Left cardiac atrium (tissue), 4 donors: Measurements from ENCODE around the gene CIRBP. TPM values are rescaled to one million over a fixed set of nuclear protein-coding genes. Genes with fewer than 3 reads are reported as not detected.

Experiments
- ATAC-seq, 2 donors: fragments of 200-7000 bp; cut with Tn5 transposase; one replicate each; pipeline ENCODE4 v1.9.1; 2020; ENCODE audit warnings: mild to moderate bottlenecking in 2 of 2, moderate library complexity in 2 of 2
- DNase-seq: peaks from one replicate; pipeline ENCODE4 v3.0.0-alpha.2; 2020
- intact Hi-C, 2 donors: fragments of 100-400 bp; cut with DNase I; formaldehyde crosslinking; loops; one replicate each; pipeline versions ENCODE4 v1.14.1 to v1.15.1; 2022 to 2023
- total RNA-seq, 2 donors: library from RNA; stranded (reverse); fragmentation: NEBNext Ultra II Directional; extraction: Animal tissue kit (Norgen Biotek cat#: 25700); gene quantifications; one replicate each; pipeline ENCODE4 v1.2.1, GENCODE V29; 2021
- donor health status: DM: no; HTN: yes; CAD: no.
- donor health status: DM: no; HTN: yes; CAD: no; lungs with severe emphysema.
- donor health status: DM: yes; HTN: yes; CAD: no.
- donor health status: Dilated cardiomyopathy.

The CIRBP gene
- total RNA-seq, 2 donors from 2014 or later = 229 to 379 TPM

DNA sequence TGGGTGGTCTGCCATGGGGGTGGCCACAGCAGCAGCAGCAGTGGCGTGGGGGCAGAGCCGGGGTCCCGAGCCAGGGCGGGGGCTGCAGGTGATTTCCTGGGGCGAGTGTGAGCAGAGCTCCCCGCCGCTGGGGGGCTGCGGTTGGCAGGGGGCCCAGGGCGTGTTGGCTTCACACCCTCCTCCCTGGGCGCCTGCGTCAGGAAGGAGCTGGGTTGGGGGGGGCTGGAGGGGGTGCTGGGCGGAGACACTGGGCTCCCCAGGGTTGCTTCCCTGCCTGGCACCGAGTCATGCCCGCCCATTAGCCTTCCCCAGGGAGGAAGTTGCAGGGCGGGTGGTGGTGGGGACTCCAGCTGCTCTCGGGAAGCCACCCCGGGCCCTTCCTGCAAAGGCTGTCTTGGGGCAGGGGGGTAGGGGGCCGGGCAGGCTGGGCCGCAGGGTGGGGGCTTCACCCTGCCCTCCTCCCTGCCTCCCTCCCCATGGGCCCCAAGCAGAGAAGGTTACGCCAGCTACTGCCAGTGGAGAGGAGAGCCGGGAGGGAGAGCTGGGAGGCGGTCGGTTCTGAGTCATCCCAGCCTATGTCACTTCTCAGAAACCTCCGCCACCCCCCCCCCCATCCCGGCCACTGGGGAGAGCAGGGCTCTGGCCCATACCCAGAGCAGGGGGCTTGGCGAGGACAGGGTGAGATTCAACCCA, 16.2 kb upstream of the CIRBP start:
- intact Hi-C loops = no loop called here
- peak; percentile 94 for DNase-seq
- peak; percentile 34 to 58 for ATAC-seq

DNA sequence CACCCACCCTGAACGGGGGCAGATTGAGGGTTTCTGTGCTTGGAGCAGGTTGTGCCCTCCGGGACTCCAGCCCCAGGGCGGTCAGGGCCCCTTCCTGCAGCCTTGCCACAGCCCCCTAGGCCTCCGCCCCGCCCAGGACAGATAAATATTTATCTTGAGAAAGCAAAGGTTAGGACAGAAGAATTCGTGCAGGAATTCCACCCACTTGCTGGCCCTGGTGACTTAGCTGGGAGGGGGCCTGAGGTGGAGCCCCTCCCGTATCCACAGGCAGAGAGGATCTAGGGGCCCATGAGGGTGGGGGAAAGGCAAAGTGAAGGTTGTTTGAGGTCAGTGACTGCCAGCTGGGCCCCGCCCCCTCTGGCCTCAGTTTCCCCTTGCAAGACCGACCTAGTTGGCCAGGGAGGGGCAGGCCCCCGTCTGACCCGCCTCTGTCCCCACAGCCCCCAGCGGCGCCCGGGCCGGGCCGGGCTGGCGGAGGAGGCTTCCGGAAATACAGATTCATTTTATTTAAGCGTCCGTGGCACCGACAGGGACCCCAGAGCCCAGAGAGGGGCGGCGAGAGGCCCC, 15.5 kb upstream of the CIRBP start:
- no peak for ATAC-seq
- intact Hi-C loops = no loop called here
- DNase-seq = no peak

DNA sequence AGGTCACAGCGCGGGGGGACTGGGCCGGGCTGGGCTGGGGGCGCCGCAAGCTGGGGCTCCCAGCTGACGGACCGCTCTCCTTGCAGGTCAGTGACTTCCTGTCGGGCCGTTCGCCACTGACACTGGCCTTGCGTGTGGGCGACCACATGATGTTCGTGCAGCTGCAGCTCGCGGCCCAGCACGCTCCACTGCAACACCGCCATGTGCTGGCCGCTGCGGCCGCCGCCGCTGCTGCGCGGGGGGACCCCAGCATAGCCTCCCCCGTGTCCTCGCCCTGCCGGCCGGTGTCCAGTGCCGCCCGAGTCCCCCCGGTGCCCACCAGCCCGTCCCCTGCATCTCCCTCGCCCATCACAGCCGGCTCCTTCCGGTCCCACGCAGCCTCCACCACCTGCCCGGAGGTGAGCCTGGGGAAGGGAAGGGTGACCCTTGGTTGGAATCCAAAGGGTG, 15.0 kb upstream of the CIRBP start:
- intact Hi-C loops = no loop called here
- DNase-seq (no peak), ATAC-seq (no peak)

DNA sequence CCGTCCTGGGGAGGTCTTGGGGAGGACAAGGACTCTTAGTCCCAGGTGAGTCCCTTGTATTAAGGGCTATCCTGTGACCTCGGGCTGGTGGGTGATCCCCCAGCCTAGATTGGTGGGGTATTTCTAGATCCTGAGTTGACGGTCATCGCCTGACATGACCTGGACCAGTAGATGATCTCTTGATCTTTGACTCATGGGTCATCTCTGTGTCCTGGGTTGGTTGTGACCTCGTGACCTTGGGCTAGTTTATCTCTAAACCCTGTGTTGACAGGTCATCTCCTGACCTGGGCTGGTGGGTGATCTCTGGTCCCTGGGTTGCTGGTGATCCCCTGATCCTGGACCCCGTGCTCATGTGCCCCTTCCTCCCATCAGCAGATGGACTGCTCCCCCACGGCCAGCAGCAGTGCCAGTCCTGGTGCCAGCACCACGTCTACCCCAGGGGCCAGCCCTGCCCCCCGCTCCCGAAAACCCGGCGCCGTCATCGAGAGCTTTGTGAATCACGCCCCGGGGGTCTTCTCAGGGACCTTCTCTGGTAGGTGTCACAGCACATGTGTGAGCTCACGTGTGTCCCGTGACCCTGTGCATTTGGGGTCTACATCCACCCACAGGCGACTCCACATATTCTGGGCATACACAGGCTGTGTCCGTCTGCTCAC, 14.5 kb upstream of the CIRBP start:
- DNase-seq (no peak), ATAC-seq (no peak)
- intact Hi-C loops = no loop called here

DNA sequence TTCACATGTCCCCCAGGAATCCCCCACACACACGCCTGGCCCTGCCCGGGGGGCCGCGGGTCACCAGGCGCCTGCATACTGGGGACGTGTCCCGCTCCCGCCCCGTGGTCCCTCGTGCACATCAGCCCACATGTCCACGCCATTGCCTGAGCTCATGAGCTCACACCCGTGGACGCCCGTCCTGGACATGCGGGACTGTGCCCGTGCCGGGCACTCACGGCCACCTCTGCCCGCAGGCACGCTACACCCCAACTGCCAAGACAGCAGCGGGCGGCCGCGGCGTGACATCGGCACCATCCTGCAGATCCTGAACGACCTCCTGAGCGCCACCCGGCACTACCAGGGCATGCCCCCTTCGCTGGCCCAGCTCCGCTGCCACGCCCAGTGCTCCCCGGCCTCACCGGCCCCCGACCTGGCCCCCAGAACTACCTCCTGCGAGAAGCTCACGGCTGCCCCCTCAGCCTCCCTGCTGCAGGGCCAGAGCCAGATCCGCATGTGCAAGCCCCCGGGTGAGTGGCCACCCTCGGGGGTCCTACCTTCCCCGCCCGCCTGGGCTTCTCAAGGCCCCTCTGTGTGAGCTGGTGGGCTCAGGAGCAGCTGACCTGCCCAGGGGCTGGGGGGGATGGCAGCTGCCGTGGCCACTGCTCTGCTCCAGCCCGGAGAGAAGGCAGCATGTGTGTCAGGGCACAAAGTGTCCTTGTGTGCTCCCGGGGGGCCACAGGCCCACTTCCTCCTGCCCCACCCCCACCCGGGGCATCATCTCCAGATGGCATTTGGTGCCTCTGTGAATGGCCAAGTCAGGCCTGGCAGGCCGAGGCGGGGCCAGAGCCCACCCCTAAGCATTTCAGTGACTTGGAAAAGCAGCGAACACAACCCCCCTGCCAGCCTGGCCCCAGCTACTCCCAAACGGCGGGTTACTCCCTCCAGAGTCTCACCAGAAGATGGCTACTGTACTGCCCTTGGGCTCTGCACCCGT, 13.7 kb upstream of the CIRBP start:
- intact Hi-C loops = no loop called here
- DNase-seq (no peak), ATAC-seq (no peak)

DNA sequence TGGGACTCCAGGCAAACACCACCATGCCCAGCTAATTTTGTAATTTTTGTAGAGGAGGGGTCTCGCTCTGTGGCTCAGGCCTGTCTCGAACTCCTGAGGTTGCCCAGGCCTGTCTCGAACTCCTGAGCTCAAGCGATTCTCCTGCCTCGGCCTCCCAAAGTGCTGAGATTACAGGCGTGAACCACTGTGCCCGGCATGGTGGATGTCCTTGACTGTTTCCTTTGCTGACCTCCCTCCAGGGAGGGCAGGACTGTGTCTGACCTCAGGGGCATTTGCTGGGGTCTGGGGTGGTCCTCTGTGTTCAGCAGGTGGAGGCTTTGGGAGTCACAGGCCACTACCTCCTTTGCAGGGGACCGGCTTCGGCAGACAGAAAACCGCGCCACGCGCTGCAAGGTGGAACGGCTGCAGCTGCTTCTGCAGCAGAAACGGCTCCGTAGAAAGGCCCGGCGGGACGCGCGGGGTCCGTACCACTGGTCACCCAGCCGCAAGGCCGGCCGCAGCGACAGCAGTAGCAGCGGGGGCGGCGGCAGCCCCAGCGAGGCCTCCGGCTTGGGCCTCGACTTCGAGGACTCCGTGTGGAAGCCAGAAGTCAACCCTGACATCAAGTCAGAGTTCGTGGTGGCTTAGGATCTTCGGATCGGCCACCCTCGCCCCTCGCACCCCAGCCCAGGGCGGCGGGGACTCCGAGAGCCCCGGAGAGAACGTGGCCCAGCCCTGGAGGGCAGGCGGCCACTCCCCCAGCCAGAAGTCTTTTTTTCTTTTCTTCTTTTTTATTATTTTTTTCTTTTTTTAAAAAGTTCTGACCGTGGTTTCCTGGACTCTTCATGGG, 12.3 kb upstream of the CIRBP start:
- DNase-seq = no peak
- intact Hi-C loops = no loop called here
- ATAC-seq = no peak

DNA sequence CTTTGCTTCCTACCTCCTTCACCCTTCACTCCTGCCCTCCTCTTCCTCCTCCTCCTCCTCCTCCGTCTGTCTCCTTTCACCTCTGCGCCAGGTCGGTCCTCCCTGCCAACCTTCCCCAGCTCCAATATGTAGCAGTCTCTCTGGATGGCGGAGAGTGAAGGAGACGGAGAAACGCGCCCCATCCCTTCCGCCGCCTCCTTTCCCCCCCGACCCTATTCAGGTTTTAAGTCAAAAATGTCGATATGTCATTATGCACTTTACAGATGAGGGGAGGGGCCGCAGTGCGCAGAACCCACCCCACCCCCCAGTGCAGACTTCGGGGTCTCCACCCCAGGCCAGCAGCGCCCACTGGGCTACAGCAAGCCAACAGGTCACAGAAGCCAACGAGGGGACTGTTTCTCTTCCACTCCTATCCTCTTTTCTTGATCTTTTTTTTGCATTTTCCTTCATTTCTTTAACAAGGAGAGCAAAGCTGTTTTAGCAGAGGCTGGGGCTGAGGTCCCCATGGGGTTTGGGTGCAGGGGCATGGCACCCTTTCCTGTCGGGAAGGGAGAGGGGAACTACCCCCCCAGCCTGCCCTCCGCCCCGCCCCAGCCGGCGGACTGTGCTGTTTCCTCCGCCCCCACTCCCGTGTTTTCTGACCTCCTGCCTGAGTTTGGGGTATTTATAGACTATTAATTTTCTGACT, 11.5 kb upstream of the CIRBP start:
- intact Hi-C loops = no loop called here
- DNase-seq (no peak), ATAC-seq (no peak)

DNA sequence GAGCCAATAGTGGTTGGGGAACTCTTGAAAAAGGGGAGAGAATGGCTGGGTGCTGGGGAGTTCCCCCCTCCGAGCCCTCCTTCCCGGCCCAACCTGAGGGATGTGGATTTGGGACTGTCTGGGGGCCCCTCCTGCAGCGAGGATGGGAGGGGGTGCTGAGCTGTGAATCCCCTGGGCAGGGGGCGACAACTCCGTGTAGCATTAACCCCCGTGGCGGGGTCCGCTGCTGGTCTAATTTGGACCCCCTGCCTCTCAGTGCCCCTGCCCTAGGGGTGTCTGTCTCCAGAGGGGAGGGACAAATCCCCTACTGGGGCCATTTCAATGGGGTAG, 11.0 kb upstream of the CIRBP start:
- intact Hi-C loops = no loop called here
- DNase-seq = no peak
- no peak for ATAC-seq

DNA sequence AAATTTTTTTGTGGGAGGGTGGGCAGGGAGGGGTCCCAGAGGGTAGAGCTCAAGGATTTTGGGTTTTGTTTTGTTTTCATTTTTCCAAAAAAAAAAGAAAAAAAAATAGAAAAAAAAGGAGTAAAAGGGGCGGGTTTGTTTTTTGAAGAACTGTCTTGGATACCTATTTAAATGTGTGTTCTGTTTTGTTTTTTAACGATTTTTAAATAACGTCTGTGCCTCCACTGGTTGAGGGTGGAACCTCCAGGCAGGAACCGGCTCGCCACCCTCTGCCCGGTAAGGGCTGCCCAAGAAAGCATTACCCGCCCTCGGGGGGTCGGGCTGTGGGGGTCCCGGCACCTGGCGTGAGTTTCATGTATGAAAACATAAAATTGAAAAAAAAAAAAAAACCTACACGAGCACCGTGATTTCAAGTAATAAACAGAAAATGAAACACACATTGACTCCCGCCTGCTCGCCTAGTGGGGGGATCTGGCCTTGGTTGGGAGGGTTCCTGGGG, 10.4 kb upstream of the CIRBP start:
- no peak for ATAC-seq
- intact Hi-C loops = no loop called here
- DNase-seq = no peak

DNA sequence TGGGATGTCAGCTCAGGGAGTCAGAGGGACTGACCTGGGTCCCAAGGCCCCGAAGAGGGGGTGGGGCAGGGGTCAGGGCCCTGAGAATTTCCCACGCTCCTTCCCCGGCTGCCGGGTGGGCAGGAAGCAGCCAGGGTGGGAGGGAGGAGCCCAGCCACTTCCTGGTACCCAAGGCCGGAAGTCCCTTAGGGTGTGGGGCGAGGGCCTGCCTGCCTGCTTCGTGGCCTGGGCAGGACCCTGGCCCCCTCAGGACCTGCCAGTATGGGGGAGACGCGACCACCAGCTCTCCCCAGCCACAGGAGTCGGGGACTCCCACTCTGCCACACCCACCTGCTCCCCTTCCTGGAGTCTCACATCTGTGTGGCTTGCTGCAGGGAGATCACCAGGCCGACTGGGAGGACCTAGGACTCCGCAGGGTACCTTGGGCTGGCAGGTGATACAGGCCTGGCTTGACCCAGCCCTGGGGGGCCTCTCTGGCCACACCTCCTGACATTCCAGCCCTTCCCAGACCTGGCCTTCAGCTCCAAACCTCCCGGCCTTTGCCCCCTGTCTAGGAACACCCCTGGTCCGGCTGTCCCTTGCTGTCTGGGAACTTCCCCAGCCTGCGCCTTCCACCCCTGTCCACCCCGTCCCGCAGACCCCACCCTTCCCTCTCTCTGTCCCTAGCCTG, 9.8 kb upstream of the CIRBP start:
- DNase-seq (peak; percentile 87), ATAC-seq (peak; percentile 7 to 11)
- intact Hi-C loops = no loop called here

DNA sequence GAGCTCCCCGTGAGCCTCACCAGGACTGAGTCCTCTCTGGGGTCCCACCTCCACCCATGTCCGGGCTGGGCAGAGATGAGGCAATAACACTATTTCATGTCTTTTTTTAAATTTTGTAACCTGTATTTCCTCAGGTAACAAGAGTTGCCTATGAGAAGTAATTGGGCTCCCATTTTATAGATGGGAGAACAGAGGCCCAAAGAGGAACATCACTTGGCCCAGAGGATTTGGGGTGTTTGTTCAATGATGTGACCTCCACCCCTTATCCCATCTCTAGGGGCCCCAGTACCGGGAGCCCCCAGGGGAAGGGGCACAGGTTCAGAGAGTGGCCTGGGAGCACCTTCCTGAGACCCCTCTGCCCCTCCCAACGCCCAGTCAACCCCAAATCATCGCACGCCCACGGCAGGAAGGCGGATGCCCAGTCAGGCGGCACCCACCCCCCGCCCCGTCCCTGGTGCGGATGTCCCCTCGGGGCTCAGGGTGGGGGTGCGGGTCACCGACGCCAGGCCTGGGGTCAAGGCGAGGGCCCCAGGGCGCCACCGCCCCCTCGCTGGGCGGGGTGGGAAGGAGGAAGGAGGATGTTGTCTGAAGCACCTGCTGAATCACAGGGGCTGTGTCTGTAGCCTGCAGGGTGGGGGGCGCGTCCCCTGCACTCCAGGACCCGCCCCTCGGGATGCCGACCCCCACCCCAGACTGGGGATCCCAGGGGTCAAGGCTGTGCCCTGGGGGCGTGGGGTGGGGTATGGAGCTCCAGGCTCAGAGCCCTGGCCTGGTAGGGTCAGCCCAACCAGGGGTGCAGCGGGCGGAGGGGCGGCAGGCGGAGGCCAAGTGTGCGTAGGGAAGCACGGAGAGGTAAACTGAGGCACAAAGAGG, 9.0 kb upstream of the CIRBP start:
- DNase-seq = peak; percentile 61
- peak; percentile 1 to 3 for ATAC-seq
- intact Hi-C loops = no loop called here

DNA sequence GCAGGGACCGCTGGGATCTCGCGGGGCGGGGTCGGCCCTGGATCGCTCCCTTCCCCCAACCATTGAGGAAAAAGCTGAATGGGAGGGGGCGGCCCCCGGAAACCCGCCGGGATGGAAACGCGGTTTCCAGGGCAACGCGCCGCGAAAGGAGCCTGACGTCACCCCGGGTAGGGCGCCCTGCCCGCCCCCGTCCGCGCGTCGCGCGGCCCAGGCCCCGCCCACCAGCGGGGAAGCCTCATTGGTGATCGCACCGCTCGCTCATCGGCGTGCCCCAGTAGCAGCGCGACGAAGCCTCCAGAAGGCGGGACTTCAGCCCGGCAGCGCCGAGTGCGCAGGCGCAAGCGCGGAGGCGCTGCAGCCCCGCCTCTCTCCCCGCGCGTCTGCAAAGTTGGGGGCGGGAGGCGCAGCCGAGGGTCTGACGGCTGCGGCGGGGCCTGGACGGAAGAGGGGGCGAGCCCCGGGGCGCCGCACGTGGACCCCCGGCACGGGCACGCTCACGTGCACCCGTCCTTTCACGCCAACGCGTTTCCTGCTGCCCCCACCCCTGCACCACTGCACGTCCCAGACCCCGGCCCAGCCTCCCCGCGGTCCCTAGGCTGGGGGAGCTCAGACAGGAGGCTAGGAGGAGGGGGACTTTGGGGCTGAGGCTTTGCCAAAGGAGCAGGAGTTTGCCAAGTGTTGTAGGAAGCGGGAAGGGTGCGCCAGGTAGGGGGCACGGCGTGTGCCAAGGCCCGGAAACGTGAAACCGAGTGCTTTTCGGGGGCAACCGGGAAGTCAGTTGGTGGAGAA, 8.2 kb upstream of the CIRBP start:
- ATAC-seq = peak; percentile 81 to 91
- DNase-seq = peak; percentile 97
- intact Hi-C loops = no loop called here

DNA sequence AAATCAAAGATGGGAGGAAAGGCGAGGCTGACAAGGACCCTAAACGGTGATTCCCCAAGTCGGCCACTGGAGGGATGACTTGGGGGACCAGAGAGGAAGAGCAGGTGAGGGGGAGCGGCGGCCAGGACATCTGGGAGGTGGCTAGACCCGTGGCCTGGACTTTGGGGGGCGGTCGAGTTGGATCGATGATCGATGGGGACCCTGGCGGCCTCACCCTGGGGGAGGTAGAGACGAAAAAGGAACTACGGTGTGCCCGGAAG, 7.7 kb upstream of the CIRBP start:
- ATAC-seq (no peak), DNase-seq (no peak)
- intact Hi-C loops = no loop called here

DNA sequence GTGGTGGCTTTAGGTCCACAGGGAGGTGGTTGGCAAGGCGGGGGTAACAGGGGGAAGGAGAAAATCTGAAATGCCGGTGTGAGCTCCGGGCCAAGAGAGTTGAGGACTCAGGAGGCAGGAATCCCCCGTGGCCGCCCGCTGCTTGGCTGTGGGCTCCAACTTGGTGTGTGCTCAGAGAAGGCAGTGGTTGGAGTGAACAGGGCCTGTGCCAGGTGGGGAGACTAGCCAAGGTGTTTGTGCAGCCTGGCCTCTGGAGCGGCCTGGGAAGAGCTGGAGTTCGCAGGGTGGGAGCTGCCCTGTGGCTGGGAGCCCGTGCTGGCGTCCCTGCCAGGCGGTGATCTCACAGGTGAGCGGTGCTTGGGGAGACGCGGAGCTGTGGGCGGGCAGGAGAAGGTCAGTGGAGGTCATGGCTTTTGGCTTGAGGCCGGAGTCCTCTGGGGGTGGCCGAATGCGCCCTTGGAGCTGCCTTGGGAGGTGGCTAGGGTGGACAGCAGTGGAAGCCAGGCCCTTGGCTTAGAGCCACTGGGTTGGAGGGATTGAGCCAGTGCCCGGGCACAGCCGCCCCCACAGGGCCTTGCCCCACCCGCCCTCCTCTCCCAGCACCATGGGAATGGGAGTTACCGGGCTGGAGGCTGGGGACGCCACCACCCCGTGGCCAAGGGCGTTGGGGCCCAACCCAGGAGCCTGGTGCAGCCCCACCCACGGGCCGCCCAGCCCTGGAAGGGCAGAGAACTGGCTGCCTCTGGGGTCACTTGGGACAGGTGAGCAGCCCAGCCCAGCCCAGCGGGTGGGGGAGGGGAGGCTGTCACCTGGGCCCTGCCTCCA, 7.1 kb upstream of the CIRBP start:
- peak; percentile 6 to 22 for ATAC-seq
- DNase-seq = no peak
- intact Hi-C loops = no loop called here

DNA sequence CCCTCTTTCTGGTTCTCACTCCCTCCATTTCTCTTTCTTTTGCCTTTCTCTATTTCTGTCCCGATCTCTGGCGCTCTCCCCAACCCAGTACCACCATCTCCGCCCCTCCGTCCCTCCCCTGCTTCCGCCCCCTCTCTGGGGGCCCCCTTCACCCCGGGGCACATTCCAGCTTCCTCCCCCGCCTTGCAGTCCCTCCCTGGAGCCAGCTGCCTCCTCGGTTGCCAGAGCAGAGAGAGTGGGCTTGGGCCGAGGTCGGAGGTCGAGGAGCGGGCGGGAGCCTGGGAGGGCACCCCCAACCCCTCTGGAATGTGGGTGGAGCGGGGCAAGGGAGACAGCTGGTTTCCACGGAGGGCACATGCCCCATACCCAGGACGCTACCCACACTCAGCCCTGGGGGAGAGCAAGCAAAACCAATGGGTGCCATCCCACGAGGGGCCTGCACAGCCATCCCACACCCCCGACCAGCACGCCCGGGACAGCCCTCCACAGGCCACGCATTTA, 6.5 kb upstream of the CIRBP start:
- ATAC-seq (no peak), DNase-seq (no peak)
- intact Hi-C loops = no loop called here
